NCI-H446 (cell line): ENCODE results near the gene CTNNA1.
"Not testable (repeated sequence)": the region's sequence is repeated elsewhere in the genome, so short reads cannot be mapped to it uniquely, and the experiment has no call there.

Source experiments
- DNase-seq, 2 experiments: peaks; one replicate each; lab custom pipeline; 2025; lab: John Stamatoyannopoulos, UW

CTNNA1 gene

GRCh38 chr5:138752951-138753793 is at the start of gene CTNNA1:
Gene CTNNA1 (plus strand): TSS chr5:138753425. CDS start chr5:138781925, 28,500 bp downstream.
- peak in 1 of 2 experiments; percentile 70 for DNase-seq

GRCh38 chr5:138703777-138704176 is 49.4 kb upstream of the CTNNA1 start:
- not testable (repeated sequence) for DNase-seq

- no peak for DNase-seq
Measured at GRCh38 chr5:138705007-138705406, 48.2 kb upstream of the CTNNA1 start.

- no peak for DNase-seq
Measured at GRCh38 chr5:138705567-138705966, 47.7 kb upstream of the CTNNA1 start.

- no peak for DNase-seq
Measured at GRCh38 chr5:138706655-138707480, 46.4 kb upstream of the CTNNA1 start.

GRCh38 chr5:138708791-138709190 is 44.4 kb upstream of the CTNNA1 start:
- no peak for DNase-seq

- no peak for DNase-seq
Measured at GRCh38 chr5:138709202-138709601, 44.0 kb upstream of the CTNNA1 start.

GRCh38 chr5:138711087-138711486 is 42.1 kb upstream of the CTNNA1 start:
- no peak for DNase-seq

- DNase-seq: no peak
Measured at GRCh38 chr5:138711811-138712210, 41.4 kb upstream of the CTNNA1 start.

GRCh38 chr5:138712324-138712723 is 40.9 kb upstream of the CTNNA1 start:
- no peak for DNase-seq

GRCh38 chr5:138712791-138713190 is 40.4 kb upstream of the CTNNA1 start:
- DNase-seq: no peak

GRCh38 chr5:138713247-138713646 is 40.0 kb upstream of the CTNNA1 start:
- no peak for DNase-seq

- DNase-seq: no peak
Measured at GRCh38 chr5:138714694-138715093, 38.5 kb upstream of the CTNNA1 start.

- DNase-seq: not testable (repeated sequence)
Measured at GRCh38 chr5:138715931-138716432, 37.2 kb upstream of the CTNNA1 start.

- DNase-seq: no peak
Measured at GRCh38 chr5:138716456-138716924, 36.7 kb upstream of the CTNNA1 start.

GRCh38 chr5:138717399-138717798 is 35.8 kb upstream of the CTNNA1 start:
- no peak for DNase-seq

GRCh38 chr5:138719811-138720210 is 33.4 kb upstream of the CTNNA1 start:
- no peak for DNase-seq

- DNase-seq: no peak
Measured at GRCh38 chr5:138720840-138721239, 32.4 kb upstream of the CTNNA1 start.

- no peak for DNase-seq
Measured at GRCh38 chr5:138721979-138722378, 31.2 kb upstream of the CTNNA1 start.

GRCh38 chr5:138722544-138723177 is 30.6 kb upstream of the CTNNA1 start:
- DNase-seq: no peak

- peak in 1 of 2 experiments; percentile 14 for DNase-seq
Measured at GRCh38 chr5:138724470-138725146, 28.6 kb upstream of the CTNNA1 start.
